Neuronal stem cell (in vitro differentiated cells): ENCODE data around the gene RHOJ.
A peak's percentile ranks its signal among the peaks of the same experiment; 100 is the strongest.

Experiments
- DNase-seq: peaks from one replicate; pipeline ENCODE4 v3.0.0-alpha.2; 2013; ENCODE audit warnings: low spot score
- H2AFZ ChIP-seq: one replicate; pipeline ENCODE4 v1.6.1; 2013; ENCODE audit warnings: mild to moderate bottlenecking, low read length, inconsistent platforms
- H2AK5ac ChIP-seq: 2 replicates; pipeline ENCODE4 v1.6.1; 2013; ENCODE audit warnings: low read depth, mild to moderate bottlenecking, inconsistent platforms, low read length, moderate library complexity, mixed read lengths
- H2BK120ac ChIP-seq: 2 replicates; pipeline ENCODE4 v1.6.1; 2013; ENCODE audit warnings: low read depth, mild to moderate bottlenecking, inconsistent platforms, low read length, moderate library complexity, mixed read lengths
- H2BK12ac ChIP-seq: one replicate; pipeline ENCODE4 v1.6.1; 2013; ENCODE audit warnings: low read length, inconsistent platforms
- H2BK15ac ChIP-seq: 2 replicates; pipeline ENCODE4 v1.6.1; 2013; ENCODE audit warnings: mild to moderate bottlenecking, low read length, inconsistent platforms, mixed read lengths
- H2BK5ac ChIP-seq: one replicate; pipeline ENCODE4 v1.6.1; 2013; ENCODE audit warnings: inconsistent platforms, mild to moderate bottlenecking, low read length, moderate library complexity
- H3K14ac ChIP-seq: one replicate; pipeline ENCODE4 v1.6.1; 2013; ENCODE audit warnings: low read length, inconsistent platforms
- H3K18ac ChIP-seq: 2 replicates; pipeline ENCODE4 v1.6.1; 2013; ENCODE audit warnings: low read length, inconsistent platforms
- H3K23ac ChIP-seq: 2 replicates; pipeline ENCODE4 v1.6.1; 2013; ENCODE audit warnings: low read depth, mild to moderate bottlenecking, mixed read lengths, low read length, inconsistent platforms; ENCODE audit not compliant: poor library complexity
- H3K27ac ChIP-seq: replicated peaks from 3 replicates; pipeline ENCODE4 v1.5.1; 2013; ENCODE audit warnings: low read length, inconsistent platforms
- H3K27me3 ChIP-seq, 3 experiments: 2 replicates each; pipeline ENCODE4 v1.6.1; 2013; ENCODE audit warnings: low read length in 3 of 3, mild to moderate bottlenecking in 2 of 3, inconsistent platforms in 1 of 3, low read depth in 1 of 3, mixed read lengths in 1 of 3, moderate library complexity in 1 of 3; ENCODE audit not compliant: control insufficient read depth in 3 of 3, insufficient read depth in 3 of 3
- H3K36me3 ChIP-seq, 2 donors: replicated peaks in 1 of 2; 2 replicates each; pipeline ENCODE4 v1.6.1; 2013; ENCODE audit warnings: low read length in 2 of 2; ENCODE audit not compliant: control insufficient read depth in 2 of 2, insufficient read depth in 2 of 2
- H3K4ac ChIP-seq: 2 replicates; pipeline ENCODE4 v1.6.1; 2013; ENCODE audit warnings: inconsistent platforms, mild to moderate bottlenecking, low read length, moderate library complexity
- H3K4me1 ChIP-seq, 2 donors: 1 replicate in 1 of 2; 2 replicates in 1 of 2; pipeline ENCODE4 v1.6.1; 2013; ENCODE audit warnings: low read length in 2 of 2, low read depth in 1 of 2; ENCODE audit not compliant: control insufficient read depth in 2 of 2, insufficient read depth in 1 of 2
- H3K4me2 ChIP-seq: one replicate; pipeline ENCODE4 v1.6.1; 2013; ENCODE audit warnings: mild to moderate bottlenecking, low read length, inconsistent platforms; ENCODE audit not compliant: insufficient read depth, poor library complexity, severe bottlenecking
- H3K4me3 ChIP-seq, 2 donors: 2 replicates each; pipeline ENCODE4 v1.5.1; 2013; ENCODE audit warnings: low read length in 2 of 2, mild to moderate bottlenecking in 2 of 2, inconsistent platforms in 1 of 2, moderate library complexity in 1 of 2
- H3K79me1 ChIP-seq: one replicate; pipeline ENCODE4 v1.6.1; 2013; ENCODE audit warnings: low read depth, mild to moderate bottlenecking, inconsistent platforms, low read length, moderate library complexity
- H3K9ac ChIP-seq: one replicate; pipeline ENCODE4 v1.6.1; 2013; ENCODE audit warnings: mild to moderate bottlenecking, low read depth, low read length, inconsistent platforms; ENCODE audit not compliant: poor library complexity
- H3K9me3 ChIP-seq, 2 donors: replicated peaks in 1 of 2; 2 replicates each; pipeline versions ENCODE3 to v1.6.1; 2013; ENCODE audit warnings: low read length in 2 of 2, mild to moderate bottlenecking in 2 of 2, inconsistent platforms in 1 of 2, low read depth in 1 of 2, mixed read lengths in 1 of 2, moderate library complexity in 1 of 2; ENCODE audit not compliant: control insufficient read depth in 2 of 2, insufficient read depth in 1 of 2
- H4K8ac ChIP-seq: one replicate; pipeline ENCODE4 v1.6.1; 2013; ENCODE audit warnings: low read depth, mild to moderate bottlenecking, inconsistent platforms, low read length, moderate library complexity
- H4K91ac ChIP-seq: one replicate; pipeline ENCODE4 v1.6.1; 2013; ENCODE audit warnings: low read length, low read depth, mild to moderate bottlenecking, inconsistent platforms; ENCODE audit not compliant: poor library complexity
- WGBS, 2 donors: extraction: QIAGEN DNeasy Blood & Tissue Kit; methylation state at CpG; one replicate each; pipeline ENCODE4 v1.1.7; 2013; ENCODE audit warnings: missing lambda C conversion rate in 2 of 2, mixed read lengths in 1 of 2; ENCODE audit not compliant: insufficient read length in 2 of 2, insufficient replicate concordance in 1 of 2; ENCODE audit errors: extremely low coverage in 2 of 2; 5-methylcytosine and 5-hydroxymethylcytosine counted together

Gene RHOJ

GRCh38 chr14:63220526-63220925, 16.3 kb downstream of the RHOJ start:
- no peak overlapping the region for H2BK15ac ChIP-seq
- no CpG with 5 or more reads among the region's 3 CpGs for WGBS, 2 donors

GRCh38 chr14:63223596-63223995, 19.4 kb downstream of the RHOJ start:
- Histone ChIP-seq H3K14ac (no peak overlapping the region), H2AK5ac (no peak overlapping the region), H3K27me3 (no peaks in the 10 kb centered on the region), H3K79me1 (no peaks in the 10 kb centered on the region), H2BK15ac (no peak overlapping the region), H3K4me3 (no peak overlapping the region), H4K91ac (no peak overlapping the region), H3K4me2 (no peak overlapping the region), H3K4me1 (no peaks in the 10 kb centered on the region), H4K8ac (no peak overlapping the region), H2BK120ac (no peak overlapping the region), H2BK5ac (no peak overlapping the region), H3K36me3 (no peaks in the 10 kb centered on the region), H2BK12ac (no peak overlapping the region), H3K27ac (no peak overlapping the region), H3K23ac (no peak overlapping the region), H3K9me3 (no peaks in the 10 kb centered on the region), H2AFZ (no peak overlapping the region), H3K18ac (no peak overlapping the region), H3K9ac (no peak overlapping the region), H3K4ac (no peak overlapping the region)
- no peak for DNase-seq
- WGBS, 2 donors, result no CpG with 5 or more reads among the region's 3 CpGs

More at GRCh38 chr14:63220526-63220925, 16.3 kb downstream of the RHOJ start:
- Histone ChIP-seq H3K36me3 (no peaks in the 10 kb centered on the region), H3K27ac (no peak overlapping the region), H3K4me3 (no peak overlapping the region), H2AFZ (no peak overlapping the region), H2AK5ac (no peak overlapping the region), H3K9ac (no peak overlapping the region), H3K9me3 (no peaks in the 10 kb centered on the region), H3K27me3 (no peaks in the 10 kb centered on the region), H3K4me1 (no peaks in the 10 kb centered on the region), H3K4ac (no peak overlapping the region), H2BK120ac (no peak overlapping the region), H3K79me1 (no peaks in the 10 kb centered on the region), H3K4me2 (no peak overlapping the region), H3K23ac (no peak overlapping the region), H3K18ac (no peak overlapping the region), H2BK5ac (no peak overlapping the region), H4K8ac (no peak overlapping the region), H4K91ac (no peak overlapping the region), H2BK12ac (no peak overlapping the region), H3K14ac (no peak overlapping the region)
- DNase-seq, result no peak

GRCh38 chr14:63224196-63224595, 20.0 kb downstream of the RHOJ start:
- Histone ChIP-seq H2BK12ac (no peak overlapping the region), H3K27ac (no peak overlapping the region), H3K4me1 (no peaks in the 10 kb centered on the region), H2AK5ac (no peak overlapping the region), H2BK5ac (no peak overlapping the region), H3K79me1 (no peaks in the 10 kb centered on the region), H3K36me3 (no peaks in the 10 kb centered on the region), H3K4me3 (no peak overlapping the region), H3K9me3 (no peaks in the 10 kb centered on the region), H3K4me2 (no peak overlapping the region), H3K23ac (no peak overlapping the region), H3K18ac (no peak overlapping the region), H2AFZ (peak overlapping the region; percentile 2), H2BK120ac (no peak overlapping the region), H3K9ac (no peak overlapping the region), H4K91ac (no peak overlapping the region), H2BK15ac (no peak overlapping the region), H3K4ac (no peak overlapping the region), H3K27me3 (no peaks in the 10 kb centered on the region), H3K14ac (no peak overlapping the region), H4K8ac (no peak overlapping the region)
- WGBS, 2 donors, result no CpG with 5 or more reads among the region's 4 CpGs
- peak; percentile 2 for DNase-seq

GRCh38 chr14:63228217-63228616, 24.0 kb downstream of the RHOJ start:
- no peak overlapping the region for H3K14ac ChIP-seq
- no peaks in the 10 kb centered on the region for H3K36me3 ChIP-seq
- no peak overlapping the region for H3K23ac ChIP-seq
- no peak overlapping the region for H2AFZ ChIP-seq
- no peak overlapping the region for H2BK12ac ChIP-seq
- no peaks in the 10 kb centered on the region for H3K9me3 ChIP-seq
- no peak overlapping the region for H3K4me3 ChIP-seq
- DNase-seq, result no peak
- no CpG with 5 or more reads among the region's 2 CpGs for WGBS, 2 donors
- no peak overlapping the region for H3K18ac ChIP-seq
- no peak overlapping the region for H2BK5ac ChIP-seq
- no peak overlapping the region for H3K4ac ChIP-seq
- no peak overlapping the region for H2BK15ac ChIP-seq
- H2BK120ac ChIP-seq, result no peak overlapping the region
- no peak overlapping the region for H3K9ac ChIP-seq
- H4K91ac ChIP-seq, result no peak overlapping the region
- no peak overlapping the region for H2AK5ac ChIP-seq
- H3K79me1 ChIP-seq, result no peaks in the 10 kb centered on the region
- no peak overlapping the region for H3K4me2 ChIP-seq
- H3K27ac ChIP-seq, result no peak overlapping the region
- H3K27me3 ChIP-seq, result no peaks in the 10 kb centered on the region
- H3K4me1 ChIP-seq, result no peaks in the 10 kb centered on the region
- H4K8ac ChIP-seq, result no peak overlapping the region
